ENCODE data around the gene IL22. TPM values are rescaled to one million over a fixed set of nuclear protein-coding genes. Genes with fewer than 3 reads are reported as not detected.

Gene IL22
- polyA plus RNA-seq, 1 donor (not counting 4 experiments of a cell fraction or from before 2014, with no cell fraction given) = not detected

- Histone ChIP-seq H2AFZ (ENCODE audit: control insufficient read depth, low read length) (no peak overlapping the region), H3K4me2 (ENCODE audit: control insufficient read depth, extremely low read depth, insufficient read depth, low read depth, low read length) (no peak overlapping the region)
- no peak for TF ChIP-seq CTCF (optimal IDR thresholded peaks at IDR 0.05 in 1 of 3, IDR thresholded peaks at IDR 0.05 in 1 of 3, conservative IDR thresholded peaks at IDR 0.05 in 1 of 3; ENCODE audit: extremely low read depth in 1 of 3, insufficient read depth in 2 of 3, low read length in 3 of 3)
- TF ChIP-seq EZH2 (IDR thresholded peaks at IDR 0.05; ENCODE audit: low read length) = no peak
These were observed 31.1 kb downstream of the IL22 start for GRCh38 chr12:68222326-68222725.

DNA sequence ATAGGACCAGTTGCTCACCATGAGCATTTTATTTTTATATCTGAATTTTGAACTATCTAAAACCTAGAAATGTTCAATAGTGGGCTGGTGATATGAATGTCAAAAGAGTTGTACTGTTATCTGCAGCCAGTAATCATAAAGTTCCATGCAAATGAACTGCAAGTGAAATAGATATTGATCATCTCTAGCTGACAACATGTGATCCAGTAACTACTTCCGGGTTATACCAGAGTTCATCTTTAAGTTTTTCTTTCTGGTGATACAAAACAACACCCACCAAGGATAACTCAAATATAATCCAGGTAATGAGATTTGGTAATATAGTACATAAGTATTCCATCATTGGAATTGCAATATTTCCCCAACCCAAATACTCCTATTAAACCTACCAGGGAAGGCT lies 31.9 kb downstream of the IL22 start:
- no peak overlapping the region for H3K4me2 ChIP-seq (ENCODE audit: control insufficient read depth, extremely low read depth, insufficient read depth, low read depth, low read length)
- no peak overlapping the region for H3K9ac ChIP-seq (ENCODE audit: control insufficient read depth, extremely low read depth, insufficient read depth, low read length)
- no peak for TF ChIP-seq CTCF (optimal IDR thresholded peaks at IDR 0.05 in 1 of 3, IDR thresholded peaks at IDR 0.05 in 1 of 3, conservative IDR thresholded peaks at IDR 0.05 in 1 of 3; ENCODE audit: extremely low read depth in 1 of 3, insufficient read depth in 2 of 3, low read length in 3 of 3)
- no peak for TF ChIP-seq EZH2 (IDR thresholded peaks at IDR 0.05; ENCODE audit: low read length)
- dilution Hi-C loops (cut with MboI; ENCODE audit: extremely low pct_ligation_motif_present, low sequenced_read_pairs) = loop anchor here (25.0 kb wide), 1 partner anchor 91 kb away; no protein-coding TSS in a partner anchor
- H4K20me1 ChIP-seq (ENCODE audit: control insufficient read depth, extremely low read depth, insufficient read depth, low read length) = no peaks in the 10 kb centered on the region
- FAIRE-seq (no peak), DNase-seq (ENCODE audit: low read depth, low spot score) (no peak)
- H3K79me2 ChIP-seq (ENCODE audit: control insufficient read depth, insufficient read depth, low read length) = no peaks in the 10 kb centered on the region
- no peak overlapping the region for H3K27ac ChIP-seq (ENCODE audit: control insufficient read depth, insufficient read depth, low read length)
- no peaks in the 10 kb centered on the region for H3K9me3 ChIP-seq (ENCODE audit: control insufficient read depth, low read depth, low read length)
- no peak overlapping the region for H3K4me3 ChIP-seq (ENCODE audit: control insufficient read depth in 2 of 3, extremely low read depth in 1 of 3, insufficient read depth in 2 of 3, low read depth in 1 of 3, low read length in 3 of 3)
- H3K36me3 ChIP-seq (ENCODE audit: control insufficient read depth in 2 of 2, extremely low read depth in 1 of 2, insufficient read depth in 2 of 2, low read length in 2 of 2) = no peaks in the 10 kb centered on the region
- peaks cover 3% of the 10 kb centered on the region for H3K4me1 ChIP-seq (ENCODE audit: control insufficient read depth, extremely low read depth, insufficient read depth, low read length)
- H3K27me3 ChIP-seq (ENCODE audit: control insufficient read depth, extremely low read depth, insufficient read depth, low read length) = no peaks in the 10 kb centered on the region
- H2AFZ ChIP-seq (ENCODE audit: control insufficient read depth, low read length) = no peak overlapping the region
- H3K9me1 ChIP-seq (ENCODE audit: control insufficient read depth, extremely low read depth, insufficient read depth, low read length) = no peaks in the 10 kb centered on the region

More at GRCh38 chr12:68222326-68222725, 31.1 kb downstream of the IL22 start:
- Histone ChIP-seq H3K4me1 (ENCODE audit: control insufficient read depth, extremely low read depth, insufficient read depth, low read length) (peaks cover 3% of the 10 kb centered on the region), H4K20me1 (ENCODE audit: control insufficient read depth, extremely low read depth, insufficient read depth, low read length) (no peaks in the 10 kb centered on the region), H3K4me3 (ENCODE audit: control insufficient read depth in 2 of 3, extremely low read depth in 1 of 3, insufficient read depth in 2 of 3, low read depth in 1 of 3, low read length in 3 of 3) (no peak overlapping the region), H3K9me3 (ENCODE audit: control insufficient read depth, low read depth, low read length) (no peaks in the 10 kb centered on the region), H3K9ac (ENCODE audit: control insufficient read depth, extremely low read depth, insufficient read depth, low read length) (no peak overlapping the region), H3K9me1 (ENCODE audit: control insufficient read depth, extremely low read depth, insufficient read depth, low read length) (no peaks in the 10 kb centered on the region), H3K36me3 (ENCODE audit: control insufficient read depth in 2 of 2, extremely low read depth in 1 of 2, insufficient read depth in 2 of 2, low read length in 2 of 2) (no peaks in the 10 kb centered on the region), H3K27ac (ENCODE audit: control insufficient read depth, insufficient read depth, low read length) (no peak overlapping the region), H3K79me2 (ENCODE audit: control insufficient read depth, insufficient read depth, low read length) (no peaks in the 10 kb centered on the region), H3K27me3 (ENCODE audit: control insufficient read depth, extremely low read depth, insufficient read depth, low read length) (no peaks in the 10 kb centered on the region)
- DNase-seq (ENCODE audit: low read depth, low spot score) = no peak
- no peak for FAIRE-seq
- dilution Hi-C loops (cut with MboI; ENCODE audit: extremely low pct_ligation_motif_present, low sequenced_read_pairs) = loop anchor here (25.0 kb wide), 1 partner anchor 90 kb away; no protein-coding TSS in a partner anchor

Data from keratinocyte (primary cell).